GM12878 (cell line): Measurements from ENCODE around the gene KLC3.

Experiments
- MYC ChIP-seq: IDR thresholded peaks from 2 replicates; pipeline ENCODE4 v1.6.1; 2011; ENCODE audit warnings: mild to moderate bottlenecking, low read length, moderate library complexity, inconsistent platforms; ENCODE audit not compliant: insufficient read depth, insufficient replicate concordance, insufficient read length, severe bottlenecking
- TARDBP ChIP-seq: IDR thresholded peaks from 2 replicates; pipeline ENCODE4 v1.6.1; 2016; ENCODE audit warnings: borderline replicate concordance

GRCh38 chr19:45297674-45298073 lies 42.9 kb upstream of the KLC3 start:
- TF ChIP-seq TARDBP, result no peak
- TF ChIP-seq MYC, result no peak
